ENCODE data around the gene CDK5R1.

Gene CDK5R1

GRCh38 chr17:32494621-32495358 lies 8.0 kb downstream of the CDK5R1 start:
- DNase-seq = peak; percentile 29

GRCh38 chr17:32495359-32496231 lies 8.8 kb downstream of the CDK5R1 start:
- DNase-seq = no peak

DNA sequence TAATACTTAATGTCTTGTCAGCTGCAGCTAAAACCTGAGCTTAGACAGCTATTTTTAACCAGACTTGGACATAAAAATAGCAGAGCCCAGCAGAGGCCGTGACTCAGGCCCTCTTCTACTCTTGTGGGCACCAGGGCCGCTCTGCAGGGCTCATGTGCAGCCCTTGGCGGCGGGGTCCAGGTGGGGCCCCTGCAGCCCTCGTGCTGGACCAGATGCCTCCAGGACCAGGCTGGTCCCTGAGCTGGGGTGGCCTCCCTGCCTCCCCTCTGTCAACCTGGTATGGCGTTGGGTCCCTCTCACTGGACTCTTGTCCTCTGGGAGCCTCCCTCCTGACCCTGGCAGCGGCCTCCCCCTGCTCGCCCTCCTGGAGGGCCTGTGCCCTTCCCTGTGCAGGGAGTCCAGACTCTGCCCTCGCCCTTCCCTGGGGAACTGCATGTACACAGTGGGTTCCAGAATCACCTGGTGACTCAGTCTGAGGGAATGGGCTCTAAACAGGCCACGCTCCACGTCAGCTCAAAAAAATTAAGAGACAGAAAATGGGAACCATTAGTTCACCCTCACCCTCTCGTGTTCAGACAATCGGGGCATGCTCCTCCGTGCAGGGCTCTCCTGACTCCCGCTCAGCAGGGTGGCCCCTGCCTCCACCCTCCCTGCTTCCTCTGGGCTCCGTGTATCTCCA lies 9.7 kb downstream of the CDK5R1 start:
- no peak for DNase-seq

GRCh38 chr17:32497431-32498205 lies 10.8 kb downstream of the CDK5R1 start:
- DNase-seq = no peak

DNA sequence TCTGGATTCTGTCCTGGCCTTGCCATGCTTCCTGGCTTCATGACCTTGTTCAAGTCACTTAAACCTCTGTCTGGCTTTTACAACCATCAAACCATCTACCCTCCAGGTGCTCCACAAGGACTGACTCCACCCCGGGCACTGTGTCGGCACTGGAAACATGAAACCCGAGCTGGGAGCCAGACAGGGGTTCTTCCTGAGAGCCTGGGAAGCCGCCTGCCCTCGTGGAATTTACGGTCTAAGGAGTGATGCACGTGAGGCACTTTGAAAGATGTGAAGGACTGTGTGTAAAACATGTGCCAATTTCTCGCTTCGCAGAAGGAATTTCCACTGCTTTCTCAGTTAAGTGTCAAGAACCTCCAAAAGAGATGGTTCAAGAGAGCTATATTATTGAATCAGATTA lies 11.6 kb downstream of the CDK5R1 start:
- no peak for DNase-seq

- DNase-seq = no peak
Measured at GRCh38 chr17:32502013-32502412, 15.2 kb downstream of the CDK5R1 start.

- no peak for DNase-seq
Measured at GRCh38 chr17:32502710-32503109, 15.9 kb downstream of the CDK5R1 start.

GRCh38 chr17:32503251-32504165 lies 16.7 kb downstream of the CDK5R1 start:
- DNase-seq = no peak

GRCh38 chr17:32504166-32504990 lies 17.6 kb downstream of the CDK5R1 start:
- no peak for DNase-seq

- DNase-seq = no peak
Measured at GRCh38 chr17:32508926-32509325, 22.1 kb downstream of the CDK5R1 start.

- no peak for DNase-seq
Measured at GRCh38 chr17:32510466-32510865, 23.7 kb downstream of the CDK5R1 start.

GRCh38 chr17:32512328-32512727 lies 25.5 kb downstream of the CDK5R1 start:
- no peak for DNase-seq

DNA sequence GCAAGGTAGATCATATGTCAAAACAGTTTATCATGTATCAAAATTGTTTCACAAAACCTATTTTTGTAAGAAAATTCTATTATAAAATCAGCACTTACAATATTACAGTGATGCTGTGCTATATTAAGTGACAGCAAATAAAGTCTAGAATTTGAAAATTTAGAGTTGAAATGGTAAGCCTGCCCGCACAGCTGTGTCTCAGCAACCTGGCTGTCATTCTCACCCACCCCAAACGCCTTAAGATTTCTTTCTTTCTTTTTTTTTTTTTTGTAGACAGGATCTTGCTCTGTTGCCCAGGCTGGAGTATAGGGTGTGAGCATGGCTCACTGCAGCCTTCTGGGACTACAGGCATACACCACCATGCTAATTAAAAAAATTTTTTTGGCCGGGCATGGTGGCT lies 26.8 kb downstream of the CDK5R1 start:
- DNase-seq = no peak

- DNase-seq = no peak
Measured at GRCh38 chr17:32514606-32515005, 27.8 kb downstream of the CDK5R1 start.

DNA sequence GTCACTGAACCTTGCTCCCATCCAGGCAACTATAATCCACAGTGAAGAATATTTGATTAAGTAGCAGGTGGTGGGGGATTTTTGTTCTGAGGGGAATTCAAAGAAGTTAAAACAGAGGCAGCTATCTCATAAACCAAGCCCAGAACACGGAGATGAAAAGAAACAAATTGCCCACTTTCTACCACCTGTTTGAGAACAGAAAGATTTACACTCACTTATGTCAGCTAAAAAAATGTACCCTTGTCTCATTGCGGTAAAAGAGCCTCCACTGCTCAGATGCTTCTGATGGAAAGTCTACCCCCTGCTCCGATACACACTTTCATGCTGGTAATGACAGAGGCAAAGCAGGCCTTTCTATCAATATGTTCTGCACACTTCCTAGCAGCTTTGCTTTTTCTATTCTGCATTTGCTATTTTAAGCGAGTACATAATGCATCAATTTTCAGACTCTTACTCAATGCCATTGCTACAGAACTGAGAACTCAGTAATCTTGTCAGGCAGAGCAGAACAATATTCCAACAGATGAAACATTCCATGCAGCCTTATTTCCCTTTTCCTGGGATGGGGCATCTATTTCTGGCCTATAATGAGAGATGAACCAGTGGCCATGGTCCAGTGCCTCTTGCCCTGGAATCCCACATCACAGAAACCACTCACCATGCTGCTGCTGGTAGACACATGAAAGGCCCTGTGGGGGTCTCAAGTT lies 29.0 kb downstream of the CDK5R1 start:
- DNase-seq = no peak

- peak; percentile 30 for DNase-seq
Measured at GRCh38 chr17:32516450-32516849, 29.7 kb downstream of the CDK5R1 start.

- no peak for DNase-seq
Measured at GRCh38 chr17:32516940-32517701, 30.3 kb downstream of the CDK5R1 start.

DNA sequence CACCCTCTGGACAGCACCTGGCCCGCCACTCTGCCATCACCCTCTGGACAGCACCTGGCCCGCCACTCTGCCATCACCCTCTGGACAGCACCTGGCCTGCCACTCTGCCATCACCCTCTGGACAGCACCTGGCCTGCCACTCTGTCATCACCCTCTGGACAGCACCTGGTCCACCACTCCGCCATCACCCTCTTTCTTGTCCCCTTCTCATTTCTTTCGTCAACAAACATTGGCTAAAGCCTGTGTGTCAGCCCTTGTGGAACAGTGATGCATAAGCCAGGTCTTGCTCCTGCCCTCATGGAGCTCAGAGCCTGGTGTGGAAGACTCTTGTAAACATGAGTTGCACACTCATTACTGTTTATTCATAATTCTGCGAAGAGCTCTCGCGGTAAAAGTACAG lies 31.2 kb downstream of the CDK5R1 start:
- no peak for DNase-seq

DNA sequence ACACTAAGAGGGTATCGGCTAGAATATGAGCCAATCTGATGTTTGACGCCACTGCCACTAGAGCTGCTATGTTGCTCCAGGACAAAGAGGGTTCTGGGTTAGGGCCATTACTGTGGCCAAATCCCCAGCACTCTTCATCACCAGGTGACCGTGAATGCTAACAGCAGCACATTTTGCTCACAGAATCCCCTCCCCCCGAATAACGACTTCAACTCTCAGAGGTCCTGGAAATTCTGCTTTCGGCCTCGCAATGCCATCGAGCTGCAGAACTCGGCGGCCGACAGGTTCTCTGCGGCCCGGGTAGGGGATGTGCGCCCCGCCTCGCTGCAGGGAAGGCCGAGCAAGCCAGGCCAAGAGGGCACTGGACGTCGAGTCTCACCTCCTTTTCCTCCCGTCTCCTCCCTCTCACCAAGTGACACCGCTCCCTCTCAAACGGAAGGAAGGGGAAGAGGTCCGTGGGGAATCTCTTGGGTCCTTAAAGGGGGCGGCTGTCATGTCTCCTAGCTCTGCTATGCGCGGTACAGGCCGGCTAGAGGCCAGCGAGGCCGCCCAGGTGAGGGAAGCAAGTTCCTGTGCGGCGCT lies 31.9 kb downstream of the CDK5R1 start:
- DNase-seq = no peak
